Measurements from ENCODE around the gene NCOA7. TPM values are rescaled to one million over a fixed set of nuclear protein-coding genes. Genes with fewer than 3 reads are reported as not detected.
A peak's percentile ranks its signal among the peaks of the same experiment; 100 is the strongest.

The NCOA7 gene
- total RNA-seq, 4 donors from 2014 or later, result 17.9 to 72.8 (median 40.6) TPM

- H3K4me1 ChIP-seq, result no peaks in the 10 kb centered on the region
- TF ChIP-seq CTCF (IDR thresholded peaks at IDR 0.05), result peak; percentile 95 to 99 (median 98)
- peak; percentile 54 to 77 for TF ChIP-seq POLR2A (IDR thresholded peaks at IDR 0.05)
- peak within 1 kb of the TSS; percentile 76 to 95 for H3K4me3 ChIP-seq
- H3K27ac ChIP-seq, result peak within 1 kb of the TSS; percentile 91 to 95
- DNase-seq, result peak; percentile 96 to 97
- no peaks in the 10 kb centered on the region for H3K9me3 ChIP-seq
- intact Hi-C loops (cut with DNase I; ENCODE audit: low total_unique reads), result no loop called here
- H3K36me3 ChIP-seq, result no peaks in the 10 kb centered on the region
- H3K27me3 ChIP-seq, result no peaks in the 10 kb centered on the region
Observed at GRCh38 chr6:125956506-125957390, 166.0 kb downstream of the NCOA7 start, which contains the start of gene HINT3. TSS of gene HINT3 (plus strand) at chr6:125956770. CDS start at chr6:125956978, 208 bp downstream.

GRCh38 chr6:125957391-125957693 is 166.6 kb downstream of the NCOA7 start:
- no peaks in the 10 kb centered on the region for H3K27me3 ChIP-seq
- no peak for DNase-seq
- peak overlapping the region; percentile 76 to 95 for H3K4me3 ChIP-seq
- H3K9me3 ChIP-seq, result no peaks in the 10 kb centered on the region
- no peaks in the 10 kb centered on the region for H3K4me1 ChIP-seq
- no peaks in the 10 kb centered on the region for H3K36me3 ChIP-seq
- TF ChIP-seq CTCF (IDR thresholded peaks at IDR 0.05), result no peak
- no peak for TF ChIP-seq POLR2A (IDR thresholded peaks at IDR 0.05)
- intact Hi-C loops (cut with DNase I; ENCODE audit: low total_unique reads), result no loop called here
- peak overlapping the region; percentile 91 to 95 for H3K27ac ChIP-seq

GRCh38 chr6:125957845-125958244 is 167.1 kb downstream of the NCOA7 start:
- Histone ChIP-seq H3K27ac (peak overlapping the region; percentile 91 to 95), H3K4me1 (no peaks in the 10 kb centered on the region), H3K9me3 (no peaks in the 10 kb centered on the region), H3K4me3 (peak overlapping the region; percentile 76 to 95), H3K36me3 (no peaks in the 10 kb centered on the region), H3K27me3 (no peaks in the 10 kb centered on the region)
- peak in 1 of 2 donors; percentile 19 for TF ChIP-seq POLR2A (IDR thresholded peaks at IDR 0.05)
- TF ChIP-seq CTCF (IDR thresholded peaks at IDR 0.05), result no peak
- intact Hi-C loops (cut with DNase I; ENCODE audit: low total_unique reads), result no loop called here
- no peak for DNase-seq

- H3K27me3 ChIP-seq, result no peaks in the 10 kb centered on the region
- no peaks in the 10 kb centered on the region for H3K36me3 ChIP-seq
- no peak overlapping the region for H3K4me3 ChIP-seq
- intact Hi-C loops (cut with DNase I; ENCODE audit: low total_unique reads), result no loop called here
- H3K9me3 ChIP-seq, result no peaks in the 10 kb centered on the region
- TF ChIP-seq CTCF (IDR thresholded peaks at IDR 0.05) (no peak), POLR2A (IDR thresholded peaks at IDR 0.05) (no peak)
- H3K27ac ChIP-seq, result no peak overlapping the region
- no peak for DNase-seq
- no peaks in the 10 kb centered on the region for H3K4me1 ChIP-seq
Observed at GRCh38 chr6:125959041-125959440, 168.3 kb downstream of the NCOA7 start.

- no peak for TF ChIP-seq POLR2A (IDR thresholded peaks at IDR 0.05)
- no peak for TF ChIP-seq CTCF (IDR thresholded peaks at IDR 0.05)
- Histone ChIP-seq H3K4me3 (no peak overlapping the region), H3K27me3 (no peaks in the 10 kb centered on the region), H3K36me3 (no peaks in the 10 kb centered on the region), H3K4me1 (no peaks in the 10 kb centered on the region), H3K27ac (no peak overlapping the region), H3K9me3 (no peaks in the 10 kb centered on the region)
- intact Hi-C loops (cut with DNase I; ENCODE audit: low total_unique reads), result no loop called here
- no peak for DNase-seq
Observed at GRCh38 chr6:125961117-125961516, 170.4 kb downstream of the NCOA7 start.
